Esophagus (tissue), 2 donors: Measurements from ENCODE around the gene MSL3B.

Experiments used
- H3K27ac ChIP-seq, 2 donors: one replicate each; pipeline ENCODE4 v1.5.1; 2013; ENCODE audit warnings: low read depth in 2 of 2, mild to moderate bottlenecking in 2 of 2, inconsistent platforms in 1 of 2, low read length in 1 of 2, moderate library complexity in 1 of 2
- H3K27me3 ChIP-seq, 2 donors: one replicate each; pipeline ENCODE4 v1.6.1; 2013; ENCODE audit warnings: low read length in 2 of 2, control low read depth in 1 of 2, mild to moderate bottlenecking in 1 of 2; ENCODE audit not compliant: insufficient read depth in 2 of 2, control insufficient read depth in 1 of 2
- H3K36me3 ChIP-seq, 2 donors: one replicate each; pipeline ENCODE4 v1.6.1; 2013; ENCODE audit warnings: low read length in 1 of 2; ENCODE audit not compliant: control insufficient read depth in 2 of 2, insufficient read depth in 2 of 2
- H3K4me1 ChIP-seq, 2 donors: one replicate each; pipeline ENCODE4 v1.6.1; 2013; ENCODE audit warnings: low read length in 1 of 2; ENCODE audit not compliant: control insufficient read depth in 2 of 2, insufficient read depth in 2 of 2
- H3K4me3 ChIP-seq, 2 donors: one replicate each; pipeline ENCODE4 v1.5.1; 2013; ENCODE audit warnings: low read length in 2 of 2, mild to moderate bottlenecking in 2 of 2, low read depth in 1 of 2, moderate library complexity in 1 of 2
- H3K9me3 ChIP-seq, 2 donors: one replicate each; pipeline ENCODE4 v1.6.1; 2013; ENCODE audit warnings: mild to moderate bottlenecking in 2 of 2, low read depth in 1 of 2, low read length in 1 of 2, moderate library complexity in 1 of 2; ENCODE audit not compliant: control insufficient read depth in 2 of 2, insufficient read depth in 1 of 2
- WGBS, 2 donors: extraction: QIAGEN DNeasy Blood & Tissue Kit; methylation state at CpG; one replicate each; pipeline ENCODE4 v1.1.7; 2013; 5-methylcytosine and 5-hydroxymethylcytosine counted together
- donor health status: healthy with polysubstance abuse.
- donor health status: Bipolar disorder and iron deficiency.

MSL3B gene

DNA sequence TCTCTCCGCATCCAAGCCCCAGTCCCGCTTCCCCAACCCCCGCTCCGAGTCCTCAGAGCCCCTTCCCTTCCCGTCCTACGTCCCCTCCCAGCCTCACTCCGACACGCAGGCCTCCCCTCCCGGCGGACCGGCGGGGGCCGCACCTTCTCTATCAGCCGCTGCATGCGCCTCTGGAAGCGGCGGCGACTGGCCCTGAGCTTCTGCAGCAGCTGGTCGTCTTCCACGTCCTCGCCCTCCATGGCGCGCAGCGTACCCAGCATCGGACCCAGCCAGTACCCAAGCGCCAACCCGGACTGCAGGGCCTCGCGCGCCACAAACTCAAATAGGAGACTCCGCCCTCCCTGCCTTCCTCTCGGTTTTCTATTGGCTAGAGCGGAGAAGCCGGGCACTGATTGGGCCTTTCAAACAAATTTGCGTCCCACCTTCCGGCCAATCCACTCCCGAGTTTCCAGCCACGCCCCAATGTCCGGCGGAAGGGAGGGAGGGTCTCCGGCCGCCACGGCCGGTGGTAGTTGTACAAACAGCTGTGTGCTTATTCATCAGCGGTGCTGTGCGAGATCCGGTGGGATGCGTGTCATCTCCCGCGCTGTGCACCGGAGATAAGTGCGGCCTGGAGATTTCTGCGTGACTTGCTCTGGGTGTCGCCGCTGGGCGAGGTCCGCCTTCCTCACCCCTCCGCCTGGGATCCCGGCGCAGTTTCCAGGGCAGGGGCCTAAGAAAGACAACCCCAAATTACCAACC, 13.8 kb downstream of the MSL3B start, which contains the start of gene HJURP:
Gene HJURP, minus strand, starts transcription at position 295 of the 741 bp plus-strand sequence. Its CDS starts 35 bp downstream, at position 260.
- peak within 1 kb of the TSS; percentile 66 to 79 for H3K27ac ChIP-seq
- H3K4me1 ChIP-seq: peaks cover 2% of the 10 kb centered on the region in 2 donors
- WGBS, 2 donors: 0 to 1% methylated on average over 60 of the region's 60 CpGs
- H3K36me3 ChIP-seq: no peaks in the 10 kb centered on the region
- no peaks in the 10 kb centered on the region for H3K9me3 ChIP-seq
- H3K27me3 ChIP-seq: no peaks in the 10 kb centered on the region
- H3K4me3 ChIP-seq: peak within 1 kb of the TSS; percentile 68 to 85

DNA sequence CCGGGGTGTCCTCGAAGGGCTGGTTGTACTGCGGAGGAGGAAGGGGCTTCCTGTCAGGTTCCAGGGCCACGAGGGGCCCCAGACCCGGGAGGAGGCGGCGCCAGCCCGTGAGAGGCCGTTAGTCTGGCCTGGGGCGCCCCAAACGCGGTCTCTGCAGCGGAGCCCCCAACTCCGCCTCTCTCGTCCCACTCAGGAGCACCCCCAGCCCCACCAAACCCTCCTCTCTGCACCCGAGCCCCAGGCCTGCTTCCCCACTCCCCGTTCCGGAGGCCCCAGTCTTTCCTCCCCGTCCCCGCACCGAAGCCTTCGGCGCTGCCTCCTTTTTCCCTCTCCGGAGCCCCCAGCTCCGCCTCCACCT, 14.3 kb downstream of the MSL3B start:
- Histone ChIP-seq H3K9me3 (no peaks in the 10 kb centered on the region), H3K27me3 (no peaks in the 10 kb centered on the region), H3K4me3 (peak overlapping the region; percentile 68 to 85), H3K27ac (no peak overlapping the region), H3K4me1 (peaks cover 2% of the 10 kb centered on the region in 2 donors), H3K36me3 (no peaks in the 10 kb centered on the region)
- 0 to 1% methylated on average over 11 to 25 of the region's 25 CpGs for WGBS, 2 donors

DNA sequence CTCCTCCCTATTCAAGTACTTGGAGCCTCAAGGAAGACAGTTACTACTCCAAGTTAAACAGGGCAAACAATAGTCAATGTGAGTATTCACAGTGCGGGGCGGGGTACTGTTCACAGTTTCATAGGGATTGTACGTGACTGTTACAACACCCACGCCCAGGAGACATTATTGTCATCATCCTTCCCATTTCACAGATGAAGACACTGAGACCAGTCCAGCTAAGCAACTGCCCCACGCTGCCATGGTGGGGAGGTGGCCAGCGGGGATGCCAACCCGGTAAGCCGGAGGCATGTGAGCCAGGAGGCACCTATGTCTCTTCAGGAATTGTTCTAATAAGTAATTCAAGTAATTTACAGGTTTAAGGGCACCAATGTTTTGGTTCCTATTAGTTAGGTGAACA, 14.8 kb downstream of the MSL3B start:
- Histone ChIP-seq H3K36me3 (no peaks in the 10 kb centered on the region), H3K27ac (no peak overlapping the region), H3K4me3 (peak overlapping the region; percentile 68 to 85), H3K4me1 (peaks cover 2% of the 10 kb centered on the region in 2 donors), H3K27me3 (no peaks in the 10 kb centered on the region), H3K9me3 (no peaks in the 10 kb centered on the region)
- 26 to 33% methylated on average over 8 of the region's 8 CpGs for WGBS, 2 donors

DNA sequence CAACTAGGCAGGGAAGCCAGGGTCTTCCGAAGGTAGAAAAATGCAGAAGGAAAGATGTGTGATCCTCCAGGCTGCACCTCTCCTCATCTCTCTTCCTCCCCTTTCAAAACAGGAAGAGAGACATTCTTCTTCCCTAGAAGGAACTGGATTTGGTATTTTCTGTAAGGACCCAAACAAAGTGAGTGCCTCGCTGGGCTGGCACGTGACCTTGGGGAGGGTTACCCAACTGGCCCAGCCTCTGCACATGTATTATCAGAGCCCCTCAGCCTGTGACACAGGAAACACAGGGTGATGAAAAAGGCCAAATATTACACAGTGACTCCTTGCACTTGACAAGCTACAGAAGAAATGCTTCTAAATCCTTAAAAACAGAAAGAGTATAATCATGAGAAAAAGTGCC, 16.1 kb downstream of the MSL3B start:
- 76 to 80% methylated on average over 3 of the region's 3 CpGs for WGBS, 2 donors

DNA sequence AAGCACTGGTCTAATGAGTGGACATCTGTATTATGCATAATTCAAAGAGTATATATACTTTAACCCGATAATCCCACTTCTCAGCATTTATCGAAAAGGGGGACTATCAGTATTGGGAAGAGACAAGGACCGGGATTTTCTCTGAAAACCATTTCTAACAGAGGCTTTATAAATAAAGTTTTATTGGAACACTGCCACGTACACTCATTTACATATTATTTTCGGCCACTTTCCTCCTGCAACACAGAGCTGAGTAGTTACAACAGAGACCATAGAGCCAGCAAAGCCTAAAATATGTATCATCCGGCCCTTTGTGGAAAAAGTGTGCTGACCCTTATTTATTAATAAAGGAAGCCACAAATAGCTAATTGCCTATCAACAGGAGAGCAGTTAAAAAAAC, 17.0 kb downstream of the MSL3B start:
- WGBS, 2 donors: 96% methylated on average over 6 of the region's 6 CpGs
- Histone ChIP-seq H3K36me3 (peaks cover 0 to 3% of the 10 kb centered on the region in 2 donors), H3K27me3 (no peaks in the 10 kb centered on the region), H3K27ac (no peak overlapping the region), H3K9me3 (no peaks in the 10 kb centered on the region), H3K4me3 (no peak overlapping the region), H3K4me1 (peaks cover 2% of the 10 kb centered on the region in 2 donors)

More for the DNA sequence above, 16.1 kb downstream of the MSL3B start:
- H3K27me3 ChIP-seq: no peaks in the 10 kb centered on the region
- no peak overlapping the region for H3K27ac ChIP-seq
- no peaks in the 10 kb centered on the region for H3K9me3 ChIP-seq
- no peak overlapping the region for H3K4me3 ChIP-seq
- H3K36me3 ChIP-seq: no peaks in the 10 kb centered on the region
- H3K4me1 ChIP-seq: peaks cover 2% of the 10 kb centered on the region in 2 donors

DNA sequence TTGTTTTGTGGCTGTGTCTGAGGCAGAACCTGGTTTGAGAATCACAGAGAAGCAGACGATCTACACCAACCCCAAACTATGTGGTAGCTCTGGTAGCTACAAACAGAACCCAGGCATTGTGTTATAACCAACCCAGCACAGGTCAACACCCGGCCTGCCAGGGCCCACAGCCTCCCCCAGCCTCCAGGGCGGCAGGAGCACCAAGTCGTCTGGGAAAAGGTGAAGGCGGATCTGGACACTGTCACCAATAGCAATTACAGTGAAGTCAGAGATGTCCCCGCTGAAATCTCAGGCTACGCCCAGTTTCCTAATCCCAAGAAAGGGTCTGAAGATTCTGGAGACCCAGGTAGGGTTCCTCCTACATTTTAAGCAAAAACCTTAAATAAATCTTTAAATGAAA, 17.4 kb downstream of the MSL3B start:
- Histone ChIP-seq H3K4me1 (peaks cover 2% of the 10 kb centered on the region in 2 donors), H3K36me3 (peaks cover 0 to 3% of the 10 kb centered on the region in 2 donors), H3K9me3 (no peaks in the 10 kb centered on the region), H3K27me3 (no peaks in the 10 kb centered on the region), H3K27ac (no peak overlapping the region), H3K4me3 (no peak overlapping the region)
- WGBS, 2 donors: 93 to 95% methylated on average over 7 of the region's 7 CpGs

DNA sequence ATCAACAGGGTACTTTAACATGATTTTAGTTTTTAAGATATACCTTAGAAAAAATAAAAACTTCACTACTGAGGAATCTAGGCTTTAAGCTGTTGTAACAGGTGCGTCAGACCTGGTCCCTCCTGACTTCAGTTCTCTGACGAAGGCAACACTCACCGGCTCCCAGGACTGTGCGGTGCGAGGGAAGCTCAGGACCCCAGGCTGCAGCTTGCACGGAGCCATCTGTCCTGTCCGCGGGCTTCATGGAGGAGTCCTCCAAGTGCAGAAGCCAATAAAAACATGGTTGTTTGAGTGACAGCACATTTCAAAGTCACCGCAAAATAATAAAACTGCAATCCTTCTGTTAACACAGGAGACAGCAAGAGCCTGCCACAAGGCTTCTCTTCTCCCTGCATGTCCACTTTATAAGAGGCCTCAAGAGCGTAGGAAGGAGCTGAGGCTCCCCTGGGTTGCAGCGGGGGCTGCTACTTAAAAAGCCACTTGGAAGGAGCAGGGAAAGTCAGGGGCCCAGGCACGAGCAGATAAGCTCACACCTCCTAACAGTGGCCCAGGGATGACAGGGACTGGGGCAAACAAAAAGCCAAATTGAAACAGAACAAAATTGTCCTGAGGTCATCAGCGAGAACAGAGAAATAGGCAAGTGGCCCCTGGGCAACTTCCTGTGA, 18.4 kb downstream of the MSL3B start:
- Histone ChIP-seq H3K4me3 (no peak overlapping the region), H3K27ac (no peak overlapping the region), H3K27me3 (no peaks in the 10 kb centered on the region), H3K4me1 (peaks cover 2% of the 10 kb centered on the region in 2 donors), H3K9me3 (no peaks in the 10 kb centered on the region), H3K36me3 (peaks cover 0 to 3% of the 10 kb centered on the region in 2 donors)
- 96 to 97% methylated on average over 13 of the region's 13 CpGs for WGBS, 2 donors

DNA sequence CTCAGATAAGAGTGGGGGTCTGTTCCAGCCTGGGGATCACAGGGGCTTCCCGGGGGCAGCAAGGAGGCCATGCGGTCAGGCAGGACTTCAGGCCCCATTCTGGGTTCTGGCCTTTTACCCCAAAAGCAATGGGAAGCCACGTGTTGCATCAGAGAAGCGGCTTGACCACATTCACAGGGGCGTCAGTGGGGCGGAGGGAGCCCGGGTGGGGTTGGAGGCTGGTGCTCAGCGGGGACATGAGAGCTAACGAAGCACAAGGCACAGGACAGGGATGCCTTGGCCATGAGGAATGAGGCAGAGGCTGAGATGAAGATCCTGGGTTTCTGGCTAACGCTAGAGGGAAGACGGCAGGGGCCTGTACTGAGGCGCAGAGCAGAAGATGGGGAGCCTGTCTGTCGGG, 19.9 kb downstream of the MSL3B start:
- no peak overlapping the region for H3K27ac ChIP-seq
- WGBS, 2 donors: 94 to 95% methylated on average over 13 of the region's 13 CpGs
- H3K9me3 ChIP-seq: no peaks in the 10 kb centered on the region
- H3K4me3 ChIP-seq: no peak overlapping the region
- H3K4me1 ChIP-seq: no peaks in the 10 kb centered on the region
- H3K36me3 ChIP-seq: peaks cover 0 to 3% of the 10 kb centered on the region in 2 donors
- H3K27me3 ChIP-seq: no peaks in the 10 kb centered on the region

DNA sequence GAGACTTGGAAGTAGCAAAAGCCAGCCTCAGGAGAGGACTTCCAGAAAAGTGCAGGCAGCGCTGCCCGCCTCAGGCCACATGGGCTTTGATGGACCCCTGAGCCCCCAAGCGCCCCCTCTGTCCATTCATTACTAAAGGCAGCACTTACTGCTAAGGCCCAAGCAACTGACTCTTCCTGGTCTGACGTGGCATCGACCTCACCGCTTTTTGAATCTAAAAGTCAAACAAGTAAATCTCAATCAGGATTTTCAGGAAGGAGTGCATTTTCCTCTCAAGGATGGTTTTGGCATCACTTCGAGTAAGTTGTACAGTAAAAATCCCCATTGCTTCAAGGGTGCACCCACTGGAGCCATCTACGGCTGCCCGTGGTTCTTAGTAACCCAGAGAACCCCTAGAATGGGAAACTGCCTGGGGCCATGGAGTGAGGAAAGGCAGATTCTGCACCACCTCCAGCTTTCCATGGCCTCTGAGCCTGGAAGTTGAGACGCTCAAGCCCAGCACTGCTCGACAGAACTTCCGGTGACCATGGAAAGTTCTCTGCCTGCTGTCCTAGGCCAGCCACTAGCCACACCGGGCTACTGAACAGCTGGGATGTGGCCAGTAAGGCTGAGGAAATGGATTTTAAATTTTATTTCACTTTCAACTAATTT, 20.8 kb downstream of the MSL3B start:
- WGBS, 2 donors: 96 to 97% methylated on average over 13 of the region's 13 CpGs

More for the DNA sequence above, 20.8 kb downstream of the MSL3B start:
- Histone ChIP-seq H3K36me3 (peaks cover 0 to 3% of the 10 kb centered on the region in 2 donors), H3K27me3 (no peaks in the 10 kb centered on the region), H3K27ac (no peak overlapping the region), H3K4me1 (no peaks in the 10 kb centered on the region), H3K9me3 (no peaks in the 10 kb centered on the region), H3K4me3 (no peak overlapping the region)
